Inflammatory macrophage treated with lipopolysaccharide for 4 hours (primary cell): ENCODE measurements around the gene MS4A8.
"Not testable (repeated sequence)": the region's sequence is repeated elsewhere in the genome, so short reads cannot be mapped to it uniquely, and the experiment has no call there.

Source experiments
- DNase-seq: peaks from one replicate; pipeline ENCODE4 v3.0.0-alpha.2; 2020

The MS4A8 gene, protein sequence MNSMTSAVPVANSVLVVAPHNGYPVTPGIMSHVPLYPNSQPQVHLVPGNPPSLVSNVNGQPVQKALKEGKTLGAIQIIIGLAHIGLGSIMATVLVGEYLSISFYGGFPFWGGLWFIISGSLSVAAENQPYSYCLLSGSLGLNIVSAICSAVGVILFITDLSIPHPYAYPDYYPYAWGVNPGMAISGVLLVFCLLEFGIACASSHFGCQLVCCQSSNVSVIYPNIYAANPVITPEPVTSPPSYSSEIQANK

DNA sequence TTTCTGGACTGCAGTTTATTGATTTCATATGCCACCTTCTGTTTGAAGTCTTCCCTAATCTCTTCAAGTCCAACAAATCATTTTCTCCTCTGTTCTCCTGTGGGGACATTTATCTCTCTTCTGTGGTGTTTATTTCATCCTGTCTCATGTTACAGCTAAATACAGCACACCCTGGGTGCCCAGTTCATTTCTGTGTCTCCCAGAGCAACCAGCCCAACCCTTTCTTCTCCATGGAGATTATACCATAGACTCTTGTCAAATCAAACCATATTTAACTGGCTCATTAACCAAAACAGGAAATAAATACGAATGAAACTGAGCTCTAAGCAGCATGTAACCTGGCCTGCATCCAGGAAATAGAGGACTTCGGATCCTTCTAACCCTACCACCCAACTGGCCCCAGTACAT is at the start of gene MS4A8:
Gene MS4A8 (plus strand): TSS at position 329 of the 408 bp plus-strand sequence. CDS start 1,249 bp downstream, outside the sequence.
- no peak for DNase-seq

DNA sequence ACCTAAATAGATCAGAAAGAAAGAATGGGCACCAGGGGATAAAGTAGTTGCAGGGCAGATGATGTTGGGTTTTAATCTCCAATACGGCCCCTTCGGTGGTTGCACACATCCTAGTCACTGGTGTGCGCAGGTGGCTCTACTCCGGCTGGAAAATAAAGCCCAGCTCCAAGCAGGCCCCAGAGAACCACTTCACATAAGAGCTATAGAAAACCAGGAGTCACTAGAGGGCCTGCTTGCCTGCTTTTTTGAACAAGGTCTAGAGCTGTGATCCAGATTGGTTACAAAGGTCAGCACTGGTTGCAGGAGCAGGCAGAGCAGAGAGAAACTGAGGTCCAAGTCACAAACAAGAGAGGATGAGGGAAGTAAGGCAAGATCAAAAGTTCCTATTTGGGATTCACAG is 41.5 kb upstream of the MS4A8 start:
- no peak for DNase-seq

DNA sequence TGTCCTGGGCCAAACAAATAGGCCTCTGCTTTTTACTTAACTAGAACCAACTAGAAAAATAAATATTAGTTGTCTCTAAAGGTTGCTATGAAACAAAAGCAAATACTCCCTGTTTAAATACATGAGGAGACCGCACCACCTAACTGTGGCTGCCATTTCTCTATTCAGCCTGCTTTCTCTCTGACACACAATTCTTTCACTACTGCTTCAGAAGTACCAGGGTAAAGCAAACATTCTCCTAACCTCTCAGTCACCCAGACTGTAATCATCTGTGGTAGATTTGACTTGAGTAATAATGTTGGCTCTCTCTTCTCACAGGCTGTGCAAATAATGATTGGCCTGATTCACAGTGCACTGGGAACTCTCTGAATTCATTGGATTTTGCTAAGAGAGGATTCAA is 41.0 kb upstream of the MS4A8 start:
- no peak for DNase-seq

DNA sequence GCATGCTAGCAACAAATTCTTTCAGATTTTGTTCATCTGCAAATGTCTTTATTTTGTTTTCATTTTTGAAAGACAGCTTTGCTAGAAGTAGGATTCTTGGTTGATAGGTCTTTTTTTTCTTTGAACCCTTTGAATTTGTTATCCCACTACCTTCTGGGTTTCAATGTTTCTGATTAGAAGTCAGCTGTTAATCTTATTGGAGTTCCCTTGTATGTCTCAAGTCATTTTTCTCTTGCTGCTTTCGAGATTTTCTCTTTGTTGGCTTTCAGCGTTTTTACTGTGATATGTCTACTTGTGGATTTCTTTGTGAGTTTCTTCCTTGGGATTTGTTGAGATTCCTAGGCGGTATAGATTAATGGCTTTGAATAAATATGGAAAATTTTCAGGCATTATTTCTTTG is 27.2 kb upstream of the MS4A8 start:
- no peak for DNase-seq

DNA sequence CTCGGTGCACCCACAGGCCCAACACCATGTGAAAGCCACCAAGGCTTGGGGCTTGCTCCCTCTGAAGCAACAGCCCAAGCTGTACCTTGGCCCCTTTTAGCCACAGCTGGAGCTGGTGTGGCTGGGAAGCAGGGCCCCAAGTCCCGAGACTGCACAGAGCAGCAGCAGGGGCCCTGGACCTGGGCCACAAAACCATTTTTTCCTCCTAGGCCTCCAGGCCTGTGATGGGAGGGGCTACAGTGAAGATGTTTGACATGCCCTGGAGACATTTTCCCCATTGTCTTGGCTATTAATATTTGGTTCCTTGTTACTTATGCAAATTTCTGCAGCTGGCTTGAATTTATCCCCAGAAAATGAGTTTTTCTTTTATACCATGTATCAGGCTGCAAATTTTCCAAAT is 21.2 kb upstream of the MS4A8 start:
- DNase-seq = not testable (repeated sequence)

DNA sequence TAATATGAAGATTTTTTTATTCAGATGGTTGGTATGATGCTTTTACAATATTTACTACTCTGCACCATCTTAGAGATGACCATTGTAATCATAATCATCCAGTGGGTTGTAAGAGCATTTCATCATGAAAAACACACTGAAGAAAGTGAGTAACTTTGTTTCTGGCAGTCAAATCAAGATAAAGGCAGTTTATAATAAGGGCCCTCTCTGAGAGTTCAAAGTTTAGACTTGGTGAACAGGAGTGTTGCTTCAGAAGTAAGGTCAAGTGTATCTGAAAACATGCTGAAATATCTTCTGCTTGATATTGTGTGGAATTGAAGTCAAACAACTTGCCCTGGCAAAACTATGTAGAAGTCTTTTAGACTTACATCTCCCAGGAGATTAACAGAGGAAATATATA is 19.5 kb upstream of the MS4A8 start:
- DNase-seq = no peak

DNA sequence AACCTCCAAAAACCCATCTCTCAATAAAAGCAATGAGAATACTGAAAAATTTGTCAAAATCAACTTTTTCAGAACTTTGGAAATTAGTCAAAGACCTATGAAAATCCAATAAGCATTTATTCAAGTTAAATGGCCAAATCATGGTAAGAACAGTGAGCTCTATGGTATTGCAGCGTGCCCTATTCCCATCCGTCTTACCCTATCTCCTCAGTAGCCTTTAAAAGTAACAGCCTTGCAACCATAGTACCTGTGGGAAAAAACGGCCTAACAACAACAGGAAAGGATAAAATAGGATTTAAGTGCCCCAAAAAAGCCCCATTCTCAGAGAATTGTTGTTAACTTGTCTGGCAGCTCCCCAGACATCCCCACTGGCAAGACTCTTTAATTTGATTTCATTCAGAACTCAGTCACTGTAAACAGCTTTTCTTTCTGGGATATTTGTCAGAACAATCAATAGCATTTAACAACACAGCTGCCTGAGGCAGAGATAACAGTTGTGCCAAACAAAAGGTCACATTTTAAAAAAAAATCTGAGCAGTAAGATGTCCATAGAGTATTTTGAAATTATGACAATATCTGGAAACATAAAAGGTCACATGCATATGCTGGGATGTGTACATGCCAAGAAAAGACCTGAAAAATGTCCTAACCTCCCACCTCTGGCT is 18.8 kb upstream of the MS4A8 start:
- DNase-seq = no peak

DNA sequence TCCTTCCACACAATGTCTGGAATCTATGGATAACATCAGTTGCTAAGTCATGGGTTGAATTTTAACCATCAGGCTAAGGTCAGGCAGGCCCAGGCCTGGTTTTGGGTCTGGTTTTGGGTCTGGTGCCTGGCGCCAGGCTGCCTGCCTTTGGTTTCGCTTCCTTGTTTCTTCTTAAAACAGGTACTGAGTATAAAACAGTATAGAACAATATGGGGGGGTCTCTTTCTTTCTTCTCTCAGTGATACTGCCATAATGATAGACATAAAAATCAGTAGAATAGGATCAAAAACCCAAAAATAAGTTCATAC is 14.9 kb upstream of the MS4A8 start:
- DNase-seq = not testable (repeated sequence)

DNA sequence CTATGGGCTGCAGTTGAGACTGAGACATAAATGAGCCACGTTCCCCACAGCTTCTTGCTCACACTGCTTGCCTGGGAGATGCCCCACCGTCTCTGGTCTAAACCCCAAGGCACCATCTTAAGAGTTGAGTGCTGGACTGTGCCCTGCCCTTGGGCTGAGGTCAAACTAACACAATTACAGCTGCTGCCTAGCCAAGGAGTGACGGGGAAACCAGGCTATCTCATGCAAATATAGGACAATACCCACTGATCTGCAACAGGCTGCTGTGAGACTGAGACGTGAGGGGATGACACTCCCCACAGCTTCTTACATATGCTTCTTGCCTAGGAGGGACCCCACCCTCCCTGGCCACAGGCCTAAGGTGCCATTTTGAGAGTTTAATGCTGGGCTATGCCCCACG is 7.8 kb upstream of the MS4A8 start:
- DNase-seq = no peak

DNA sequence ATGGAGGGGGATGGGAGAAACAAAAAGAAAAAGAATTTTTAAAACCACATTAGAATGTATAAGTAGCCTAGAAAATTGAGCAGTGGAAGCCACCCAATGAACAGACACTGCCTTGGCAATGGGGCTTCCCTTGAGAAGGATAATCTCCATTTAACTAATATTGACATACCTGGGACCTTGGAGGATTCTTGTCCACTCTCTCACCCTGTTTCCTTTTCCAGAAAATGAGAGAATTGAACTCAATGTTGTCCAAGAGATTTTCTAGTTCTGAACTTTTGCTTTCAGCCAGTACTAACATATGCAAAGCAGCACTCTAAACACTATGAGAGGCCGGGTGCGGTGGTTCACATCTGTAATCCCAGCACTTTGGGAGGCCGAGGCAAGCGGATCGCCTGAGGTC is 524 bp downstream of the MS4A8 start:
- no peak for DNase-seq

DNA sequence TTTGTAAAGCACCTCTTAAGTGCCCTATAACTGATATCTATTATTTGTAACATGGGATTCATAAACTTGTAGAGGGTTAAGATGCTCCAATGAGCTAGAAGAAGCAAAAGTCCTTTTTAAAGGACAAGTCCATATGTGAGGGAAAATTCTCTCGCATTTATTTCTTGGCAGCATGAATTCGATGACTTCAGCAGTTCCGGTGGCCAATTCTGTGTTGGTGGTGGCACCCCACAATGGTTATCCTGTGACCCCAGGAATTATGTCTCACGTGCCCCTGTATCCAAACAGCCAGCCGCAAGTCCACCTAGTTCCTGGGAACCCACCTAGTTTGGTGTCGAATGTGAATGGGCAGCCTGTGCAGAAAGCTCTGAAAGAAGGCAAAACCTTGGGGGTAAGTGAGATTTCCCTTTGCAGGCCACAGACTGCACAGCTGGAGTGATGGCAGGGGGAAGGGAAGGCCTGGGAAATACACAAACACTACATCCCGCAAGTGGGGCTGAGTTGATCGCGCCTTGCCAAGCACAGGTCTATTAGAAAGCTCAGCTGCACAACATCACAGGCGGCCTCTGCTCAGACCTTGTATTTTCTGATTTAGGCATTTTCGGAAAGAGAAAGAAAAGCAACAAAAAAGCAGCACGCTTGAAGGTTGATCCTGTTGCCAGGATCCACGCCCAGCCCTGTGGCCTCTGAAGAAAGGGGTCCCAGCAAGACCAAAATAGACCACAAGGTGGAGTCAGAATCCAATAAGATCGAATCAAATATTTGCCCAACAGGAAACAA is 1.5 kb downstream of the MS4A8 start:
- DNase-seq = no peak

DNA sequence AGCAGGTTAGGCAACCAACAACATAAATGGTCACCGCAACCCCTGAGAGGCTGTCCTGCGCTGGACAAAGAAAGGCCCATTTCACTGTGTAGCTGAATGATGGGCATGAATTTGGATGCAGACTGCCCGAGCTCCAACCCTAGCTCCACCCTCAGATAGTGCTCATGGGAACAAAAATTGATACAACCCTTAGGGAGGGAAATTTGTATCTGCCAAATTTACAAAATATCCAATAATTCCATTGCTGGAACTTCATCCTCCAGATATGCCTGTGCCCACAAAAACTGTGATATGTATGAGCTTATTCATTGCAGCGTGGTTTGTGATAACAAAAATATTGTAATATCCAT is 2.0 kb downstream of the MS4A8 start:
- DNase-seq = no peak

DNA sequence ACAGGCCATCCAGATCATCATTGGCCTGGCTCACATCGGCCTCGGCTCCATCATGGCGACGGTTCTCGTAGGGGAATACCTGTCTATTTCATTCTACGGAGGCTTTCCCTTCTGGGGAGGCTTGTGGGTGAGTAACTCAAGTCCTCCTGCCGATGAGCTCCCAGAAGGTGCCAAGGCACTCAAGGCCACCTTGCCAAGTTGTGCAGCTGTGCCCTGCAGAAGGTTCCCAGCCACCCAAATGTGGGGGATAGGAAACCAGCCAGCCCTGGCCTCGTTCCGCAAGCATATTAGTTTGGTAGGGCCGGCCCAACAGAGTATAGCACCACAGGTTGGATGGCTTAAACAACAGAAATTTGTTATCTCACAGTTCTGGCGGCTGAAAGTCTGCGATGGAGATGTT is 4.0 kb downstream of the MS4A8 start:
- DNase-seq = no peak

DNA sequence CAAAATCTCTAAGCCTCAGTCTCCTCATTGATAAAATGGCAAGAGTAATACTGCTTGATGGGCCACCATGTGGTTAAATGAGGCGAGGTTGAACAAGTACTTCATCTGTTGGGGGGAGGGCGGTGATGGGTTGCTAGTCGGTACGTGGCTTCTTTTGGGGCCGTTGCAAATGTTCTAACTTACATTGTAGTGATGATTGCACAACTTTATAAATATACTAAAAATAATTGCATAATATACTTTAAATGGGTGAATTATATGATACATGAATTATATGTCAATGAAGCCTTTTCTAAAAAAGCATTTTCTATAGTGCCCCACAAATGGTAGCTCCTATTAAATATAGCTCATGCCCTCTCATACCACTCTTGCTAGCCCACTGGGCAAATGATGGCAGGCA is 6.5 kb downstream of the MS4A8 start:
- DNase-seq = no peak

DNA sequence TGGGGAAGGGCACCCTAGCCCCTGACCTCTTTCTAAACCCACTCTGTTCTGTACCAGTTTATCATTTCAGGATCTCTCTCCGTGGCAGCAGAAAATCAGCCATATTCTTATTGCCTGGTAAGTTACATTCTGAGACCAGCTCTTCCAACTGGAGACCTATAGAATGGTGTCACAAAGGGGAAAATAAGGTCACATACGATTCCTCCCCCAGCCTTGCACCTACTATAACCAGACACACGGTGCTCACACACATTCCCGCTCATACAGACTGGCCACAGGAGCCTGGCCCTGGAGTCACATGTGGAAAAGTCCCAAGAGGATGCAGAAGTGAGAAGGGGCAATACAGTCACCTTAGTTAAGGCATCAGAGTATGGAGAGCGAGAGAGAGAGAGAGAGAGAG is 7.5 kb downstream of the MS4A8 start:
- no peak for DNase-seq

DNA sequence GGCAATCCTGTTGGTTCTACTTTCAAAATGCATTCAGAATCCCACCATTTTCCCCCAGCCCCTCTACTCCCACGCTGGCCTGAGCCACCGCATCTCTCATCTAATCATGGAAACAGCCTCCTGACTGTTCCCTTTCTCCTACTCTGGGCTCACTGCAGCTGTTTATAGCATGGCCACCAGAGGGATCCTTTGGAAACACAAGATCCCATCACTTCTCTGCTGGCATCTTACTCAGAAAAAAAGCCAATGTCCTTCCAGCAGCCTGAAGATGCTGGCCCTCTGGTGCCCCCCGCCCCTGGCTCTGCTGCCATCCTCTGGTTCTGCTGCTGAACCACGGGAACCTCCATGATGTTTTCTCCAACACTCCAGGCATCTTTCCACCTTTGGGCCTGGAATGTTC is 11.1 kb downstream of the MS4A8 start:
- DNase-seq = no peak

DNA sequence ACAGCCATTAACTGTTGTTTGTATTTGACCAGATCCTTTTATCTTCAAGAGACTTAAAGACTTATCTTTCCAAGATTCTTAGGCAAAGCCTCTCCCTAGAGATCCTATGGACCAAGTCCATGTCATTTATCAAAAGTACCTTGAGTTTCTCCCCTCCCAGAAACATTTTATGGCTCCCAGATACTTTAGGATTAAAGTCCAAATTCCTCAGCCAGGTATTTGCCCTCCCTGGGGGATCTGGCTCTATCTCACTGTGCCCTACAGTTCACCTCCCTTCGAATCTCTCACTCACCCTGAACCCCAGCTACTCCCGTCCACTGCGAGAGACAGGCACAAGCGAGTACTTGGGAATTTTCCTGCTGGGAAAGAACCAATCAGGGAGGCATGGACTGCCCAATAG is 11.9 kb downstream of the MS4A8 start:
- DNase-seq = no peak

DNA sequence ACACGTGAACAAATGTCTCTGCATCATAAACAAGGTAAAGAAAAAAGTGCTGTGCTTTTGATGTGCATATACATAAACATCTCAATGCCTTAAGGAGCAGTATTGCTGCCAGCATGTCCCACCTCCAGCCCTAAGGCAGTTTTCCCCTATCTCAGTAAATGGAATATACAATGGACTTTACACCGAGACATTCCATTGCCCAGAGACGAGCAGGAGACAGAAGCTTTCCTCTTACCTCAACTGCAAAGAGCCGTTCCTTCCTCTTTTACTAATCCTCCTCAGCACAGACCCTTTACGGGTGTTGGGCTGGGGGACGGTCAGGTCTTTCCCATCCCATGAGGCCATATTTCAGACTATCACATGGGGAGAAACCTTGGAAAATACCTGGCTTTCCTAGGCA is 14.0 kb downstream of the MS4A8 start:
- not testable (repeated sequence) for DNase-seq

DNA sequence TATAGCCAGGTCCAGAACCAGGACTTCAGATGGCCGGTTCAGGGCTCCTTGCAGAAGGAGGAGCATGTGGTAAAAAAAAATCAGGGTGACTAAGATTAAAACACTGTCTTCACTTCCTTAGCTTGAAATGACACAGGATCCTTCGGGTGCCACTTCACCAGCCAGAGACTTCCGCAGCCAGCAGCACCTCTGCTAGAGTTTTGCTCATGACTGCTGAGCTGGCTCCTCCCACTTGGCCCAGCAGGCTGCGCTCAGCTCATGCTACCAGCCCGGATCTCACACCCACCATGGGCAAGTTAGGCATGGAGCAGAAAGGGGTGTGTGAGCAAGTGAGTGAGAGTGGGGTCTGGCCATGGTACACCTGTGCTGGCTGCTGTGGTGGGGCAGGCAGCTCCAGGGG is 18.5 kb downstream of the MS4A8 start:
- DNase-seq = no peak

DNA sequence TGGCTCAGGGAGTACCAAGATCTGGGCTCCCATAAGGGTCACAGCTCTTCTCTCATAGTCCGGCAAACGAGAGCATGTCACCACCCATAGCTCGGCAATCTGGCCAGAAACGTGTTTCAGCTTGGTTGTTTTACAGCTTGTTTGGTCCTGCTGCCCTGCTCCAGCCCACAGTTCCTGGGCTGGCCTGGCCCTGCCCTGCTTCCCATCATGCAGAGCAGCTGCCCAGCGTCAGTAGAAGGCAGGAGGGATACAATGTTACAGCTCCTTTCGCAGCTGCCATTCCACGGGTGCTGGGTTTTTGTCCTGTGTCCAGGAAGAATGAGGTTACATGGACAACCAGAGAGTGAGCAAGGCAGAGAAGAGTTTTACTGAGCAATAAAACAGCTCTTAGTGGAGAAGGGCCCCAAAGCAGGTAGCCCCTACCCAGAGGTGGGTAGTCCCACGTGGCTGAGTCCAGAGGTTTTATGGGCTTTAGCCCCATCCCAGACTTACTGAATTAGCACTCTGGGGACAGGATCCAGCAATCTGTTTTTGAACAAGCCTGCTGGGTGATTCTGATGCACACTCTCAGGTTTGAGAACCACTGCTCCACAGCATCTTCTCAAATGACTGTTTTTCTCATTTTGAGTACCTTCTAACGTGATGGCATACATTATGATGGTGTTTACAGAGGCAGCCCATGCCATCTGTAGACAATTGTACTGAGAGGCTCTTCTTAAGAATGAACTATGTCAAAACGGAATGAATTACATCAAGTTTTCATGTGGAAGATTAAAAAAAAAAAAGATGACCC is 19.3 kb downstream of the MS4A8 start:
- no peak for DNase-seq

DNA sequence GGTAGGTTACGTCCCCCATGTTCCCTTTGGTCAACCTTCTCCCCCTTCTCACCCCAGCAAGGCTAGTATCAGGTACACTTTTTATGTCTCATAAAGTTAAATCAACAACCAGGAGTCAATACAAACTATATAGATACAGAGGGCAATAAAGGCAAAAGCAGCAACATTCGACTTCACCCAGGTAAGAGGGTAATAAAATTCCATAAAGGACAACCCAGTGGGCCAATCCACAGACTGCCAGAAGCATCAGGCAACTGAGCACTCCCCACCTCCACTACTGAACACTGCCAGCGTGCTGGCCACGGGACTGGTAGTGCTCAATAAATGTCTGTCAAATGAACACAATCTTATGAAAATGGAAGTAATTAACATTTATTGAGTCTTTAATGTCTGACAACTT is 20.0 kb downstream of the MS4A8 start:
- DNase-seq = no peak

DNA sequence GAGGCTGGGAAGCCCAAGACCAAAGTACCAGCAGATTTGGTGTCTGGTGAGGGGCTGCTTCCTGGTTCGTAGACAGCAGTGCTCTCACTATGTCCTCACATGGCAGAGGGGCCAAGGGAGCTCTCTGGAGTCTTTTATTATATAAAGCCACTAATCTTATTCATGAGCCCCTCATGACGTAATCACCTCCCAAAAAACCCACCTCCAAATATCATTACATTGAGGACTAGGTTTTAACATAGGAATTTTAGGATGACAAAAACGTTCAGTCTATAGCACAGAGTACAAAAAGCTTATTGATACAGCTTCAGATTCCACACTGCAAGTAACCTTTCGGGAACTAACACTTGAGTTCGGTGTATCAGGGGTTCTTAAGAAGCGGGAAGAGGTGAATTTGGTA is 21.0 kb downstream of the MS4A8 start:
- no peak for DNase-seq

DNA sequence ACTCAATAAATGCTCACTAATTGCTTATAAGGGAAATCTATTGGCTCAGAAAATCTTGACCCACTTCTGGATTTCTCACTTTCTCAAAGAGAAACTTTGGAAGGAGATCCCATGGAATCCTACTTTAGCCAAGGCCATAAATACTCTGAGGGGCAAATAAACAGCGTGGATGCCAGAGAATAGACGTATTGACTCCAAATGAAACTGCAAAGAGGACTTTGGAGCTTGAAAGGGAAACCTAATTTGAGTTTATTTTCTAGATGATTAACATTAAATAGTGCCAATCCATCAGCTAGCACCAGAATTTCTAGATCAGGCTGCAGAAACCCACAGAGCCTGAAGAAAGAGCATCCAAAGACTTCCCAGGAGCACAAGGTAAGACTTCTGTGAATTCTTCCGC is 25.0 kb downstream of the MS4A8 start, which contains the start of gene MS4A18:
Gene MS4A18 (plus strand): TSS at position 301 of the 400 bp plus-strand sequence.
- DNase-seq = no peak

DNA sequence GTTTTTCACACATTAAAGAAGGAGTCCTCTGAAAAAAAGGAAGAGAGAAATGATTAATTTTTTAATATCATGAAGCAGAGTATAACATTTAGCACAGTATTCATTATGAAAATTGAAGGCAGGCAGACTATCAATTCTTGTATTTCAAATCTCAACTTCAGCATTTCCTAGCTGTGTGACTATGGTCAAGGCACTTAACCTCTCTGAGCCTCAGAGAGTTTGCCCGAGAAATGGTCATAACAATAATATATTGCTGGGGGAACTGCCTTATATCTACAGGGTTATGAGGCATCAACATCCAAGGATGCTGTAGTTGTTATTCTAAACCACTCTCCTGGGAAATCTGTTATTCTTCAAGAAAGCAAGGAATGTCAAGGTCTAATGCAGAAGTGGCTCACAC is 26.2 kb downstream of the MS4A8 start:
- no peak for DNase-seq
